Endothelial cell of umbilical vein (primary cell): ENCODE data around the gene CHST11. TPM values are rescaled to one million over a fixed set of nuclear protein-coding genes. Genes with fewer than 3 reads are reported as not detected.

Experiments used
- BruUV-seq: library from RNA; stranded (reverse); fragments of 400-500 nt; replicated peaks from 2 replicates; lab custom pipeline; 2021; lab: Mats Ljungman, UMichigan
- CTCF ChIA-PET: fragments of 300-600, 350-600 bp; sonication (Branson Sonifier 250); formaldehyde crosslinking; loops from one replicate; lab custom pipeline; 2021; ENCODE audit warnings: antibody characterized with exemption, inconsistent platforms; lab: Charles Lee
- POLR2A ChIA-PET: fragments of 300-600, 350-600 bp; sonication (Branson Sonifier 250); formaldehyde crosslinking; loops from one replicate; lab custom pipeline; 2021; ENCODE audit warnings: antibody characterized with exemption, inconsistent platforms; lab: Charles Lee
- DNase-seq: peaks from one replicate; pipeline ENCODE4 v3.0.0-alpha.2; 2011; ENCODE audit warnings: low read depth, low spot score
- FAIRE-seq: peaks from 2 replicates; lab custom pipeline; 2011; peaks lifted over from hg19 to GRCh38; lab: Jason Lieb, UNC
- H2AFZ ChIP-seq: 2 replicates; pipeline ENCODE4 v1.6.0; 2012; ENCODE audit warnings: low read depth, low read length, control low read depth, inconsistent platforms
- H3K27ac ChIP-seq: 2 replicates; pipeline ENCODE4 v1.5.1; 2011; ENCODE audit warnings: low read depth, mild to moderate bottlenecking, control low read depth, low read length, moderate library complexity; ENCODE audit not compliant: insufficient read depth
- H3K27me3 ChIP-seq, 2 experiments: 2 replicates each; pipeline versions ENCODE4 v1.6.0 to v1.6.1; 2011; ENCODE audit warnings: low read length in 2 of 2, mixed read lengths in 1 of 2; ENCODE audit not compliant: control insufficient read depth in 2 of 2, insufficient read depth in 2 of 2
- H3K36me3 ChIP-seq, 2 experiments: 2 replicates in 1 of 2; 3 replicates in 1 of 2; pipeline ENCODE4 v1.5.1; 2011; ENCODE audit warnings: low read length in 2 of 2, mild to moderate bottlenecking in 1 of 2, moderate library complexity in 1 of 2; ENCODE audit not compliant: control insufficient read depth in 2 of 2, insufficient read depth in 2 of 2; ENCODE audit errors: extremely low read depth in 1 of 2
- H3K4me1 ChIP-seq: 3 replicates; pipeline ENCODE4 v1.5.1; 2011; ENCODE audit warnings: mild to moderate bottlenecking, low read length; ENCODE audit not compliant: control insufficient read depth, insufficient read depth; ENCODE audit errors: extremely low read depth
- H3K4me2 ChIP-seq: 2 replicates; pipeline ENCODE4 v1.6.1; 2011; ENCODE audit warnings: low read length, control low read depth, mixed read lengths; ENCODE audit not compliant: insufficient read depth
- H3K4me3 ChIP-seq, 3 experiments: fragments of 200-600 bp in 1 of 3; sonication (generic), shearing (Covaris generic) in 1 of 3; replicated peaks in 1 of 3; 2 replicates each; pipeline ENCODE4 v1.5.1; 2011 to 2016; ENCODE audit warnings: control low read depth in 3 of 3, low read length in 3 of 3, mild to moderate bottlenecking in 2 of 3, inconsistent platforms in 1 of 3, low read depth in 1 of 3, moderate library complexity in 1 of 3; ENCODE audit not compliant: insufficient read depth in 1 of 3
- H3K79me2 ChIP-seq: 2 replicates; pipeline ENCODE4 v1.6.0; 2012; ENCODE audit warnings: low read length, inconsistent platforms; ENCODE audit not compliant: control insufficient read depth, insufficient read depth
- H3K9ac ChIP-seq: replicated peaks from 2 replicates; pipeline ENCODE3; 2011; ENCODE audit warnings: low read length, control low read depth; ENCODE audit not compliant: insufficient read depth; ENCODE audit errors: extremely low read depth
- H3K9me1 ChIP-seq: replicated peaks from 3 replicates; pipeline ENCODE4 v1.6.0; 2011; ENCODE audit warnings: mild to moderate bottlenecking, low read length; ENCODE audit not compliant: control insufficient read depth, insufficient read depth; ENCODE audit errors: extremely low read depth
- H3K9me3 ChIP-seq: replicated peaks from 2 replicates; pipeline ENCODE4 v1.5.1; 2012; ENCODE audit warnings: low read length, inconsistent platforms; ENCODE audit not compliant: control insufficient read depth, insufficient read depth
- H4K20me1 ChIP-seq: replicated peaks from 2 replicates; pipeline ENCODE3; 2011; ENCODE audit warnings: mild to moderate bottlenecking, low read length; ENCODE audit not compliant: control insufficient read depth, insufficient read depth; ENCODE audit errors: extremely low read depth
- EZH2 ChIP-seq: IDR thresholded peaks from 2 replicates; pipeline ENCODE4 v1.6.1; 2012; ENCODE audit warnings: borderline replicate concordance, low read depth, mild to moderate bottlenecking, moderate library complexity, low read length, inconsistent platforms; ENCODE audit not compliant: severe bottlenecking
- FOS ChIP-seq: IDR thresholded peaks from 2 replicates; pipeline ENCODE4 v1.6.1; 2011; ENCODE audit warnings: mild to moderate bottlenecking, low read length, moderate library complexity, borderline replicate concordance; ENCODE audit not compliant: insufficient read depth
- GATA2 ChIP-seq: IDR thresholded peaks from 2 replicates; pipeline ENCODE4 v1.7.0; 2011; ENCODE audit warnings: low read depth, mild to moderate bottlenecking, moderate library complexity, mixed read lengths, low read length; ENCODE audit not compliant: insufficient read length, insufficient read depth
- JUN ChIP-seq: IDR thresholded peaks from 2 replicates; pipeline ENCODE4 v1.6.1; 2011; ENCODE audit warnings: borderline replicate concordance, low read depth; ENCODE audit not compliant: insufficient read length, insufficient read depth
- MYC ChIP-seq: IDR thresholded peaks from one replicate; pipeline ENCODE4 v1.6.1; 2011; ENCODE audit warnings: mild to moderate bottlenecking, low read depth, low read length
- POLR2A ChIP-seq: IDR thresholded peaks from 2 replicates; pipeline ENCODE4 v1.6.1; 2012; ENCODE audit warnings: low read depth, mild to moderate bottlenecking, control low read depth, low read length
- POLR2AphosphoS5 ChIP-seq: IDR thresholded peaks from 2 replicates; pipeline ENCODE4 v1.6.1; 2012; ENCODE audit warnings: low read depth, mild to moderate bottlenecking, control low read depth, low read length, moderate library complexity; ENCODE audit not compliant: insufficient read depth
- dilution Hi-C: fragments of 300-500 bp; cut with MboI; formaldehyde crosslinking; loops from one replicate; pipeline ENCODE4 v1.15.0; 2019; ENCODE audit warnings: low sequenced_read_pairs; ENCODE audit not compliant: extremely low pct_ligation_motif_present
- intact Hi-C: fragments of 100-400 bp; cut with micrococcal nuclease; formaldehyde crosslinking; loops from one replicate; pipeline ENCODE4 v1.10.0; 2022
- polyA plus RNA-seq, 4 experiments: library from polyadenylated mRNA; depleted of rRNA in 3 of 4; stranded (reverse) in 3 of 4; unstranded in 1 of 4; fragments of >200 nt; gene quantifications; 2 replicates each; pipeline versions ENCODE4 v1.2.1 to v1.2.3, GENCODE V29; 2011 to 2012; ENCODE audit warnings: missing spikeins in 1 of 4
- total RNA-seq: library from RNA; stranded (reverse); gene quantifications from 2 replicates; pipeline ENCODE4 v1.2.3, GENCODE V29; 2021
- TF ChIP-seq, protein P1 (sequence below): IDR thresholded peaks from 2 replicates; pipeline ENCODE4 v1.6.1; 2011; ENCODE audit not compliant: insufficient read depth, insufficient read length
- TF ChIP-seq, protein P2 (sequence below), 2 donors: IDR thresholded peaks; 1 replicate in 1 of 2; 2 replicates in 1 of 2; pipeline ENCODE4 v1.5.1; 2011; ENCODE audit warnings: low read length in 2 of 2, mild to moderate bottlenecking in 2 of 2, moderate library complexity in 2 of 2, control low read depth in 1 of 2, inconsistent platforms in 1 of 2, low read depth in 1 of 2; ENCODE audit not compliant: insufficient read depth in 1 of 2; ENCODE audit errors: extremely low read depth in 1 of 2

CHST11 gene
- total and polyA plus RNA-seq, 2 donors (not counting 3 experiments of a cell fraction or from before 2014, with no cell fraction given): 19.7 to 20.9 TPM

DNA sequence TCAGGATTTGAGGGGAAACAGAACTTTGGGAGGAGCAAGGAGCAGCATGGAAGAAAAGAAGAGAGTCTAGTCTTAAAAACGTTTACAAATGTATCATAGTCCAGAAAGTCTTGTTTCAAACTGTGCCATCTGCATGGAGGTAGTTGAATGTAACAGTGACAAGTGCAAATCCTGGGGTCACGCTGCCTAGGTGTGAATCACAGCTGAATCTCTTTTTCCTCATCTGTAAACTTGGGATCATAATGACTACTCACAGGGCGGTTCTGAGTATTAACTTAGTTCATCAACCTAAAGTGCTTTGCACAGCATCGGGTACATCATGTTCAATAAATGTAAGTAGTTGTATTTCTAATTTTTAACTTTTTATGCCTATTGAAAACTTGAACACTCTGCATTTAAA, 208.5 kb downstream of the CHST11 start:
- no TSS peak for BruUV-seq
- DNase-seq (no peak), FAIRE-seq (no peak)
- Histone ChIP-seq H3K4me3 (no peak overlapping the region), H3K4me2 (no peak overlapping the region), H4K20me1 (no peaks in the 10 kb centered on the region), H3K9me1 (no peaks in the 10 kb centered on the region), H3K27ac (no peak overlapping the region), H3K79me2 (no peaks in the 10 kb centered on the region), H3K9ac (no peak overlapping the region), H3K36me3 (no peaks in the 10 kb centered on the region), H3K27me3 (no peaks in the 10 kb centered on the region), H3K4me1 (no peaks in the 10 kb centered on the region), H3K9me3 (no peaks in the 10 kb centered on the region), H2AFZ (no peak overlapping the region)
- ChIA-PET CTCF (no interaction called here), POLR2A (no interaction called here)
- TF ChIP-seq, protein P1, sequence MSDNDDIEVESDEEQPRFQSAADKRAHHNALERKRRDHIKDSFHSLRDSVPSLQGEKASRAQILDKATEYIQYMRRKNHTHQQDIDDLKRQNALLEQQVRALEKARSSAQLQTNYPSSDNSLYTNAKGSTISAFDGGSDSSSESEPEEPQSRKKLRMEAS: no peak
- TF ChIP-seq EZH2: no peak
- TF ChIP-seq POLR2AphosphoS5: no peak
- no peak for TF ChIP-seq GATA2
- TF ChIP-seq MYC: no peak
- TF ChIP-seq JUN: no peak
- TF ChIP-seq FOS: no peak
- no peak for TF ChIP-seq POLR2A
- TF ChIP-seq, protein P2, sequence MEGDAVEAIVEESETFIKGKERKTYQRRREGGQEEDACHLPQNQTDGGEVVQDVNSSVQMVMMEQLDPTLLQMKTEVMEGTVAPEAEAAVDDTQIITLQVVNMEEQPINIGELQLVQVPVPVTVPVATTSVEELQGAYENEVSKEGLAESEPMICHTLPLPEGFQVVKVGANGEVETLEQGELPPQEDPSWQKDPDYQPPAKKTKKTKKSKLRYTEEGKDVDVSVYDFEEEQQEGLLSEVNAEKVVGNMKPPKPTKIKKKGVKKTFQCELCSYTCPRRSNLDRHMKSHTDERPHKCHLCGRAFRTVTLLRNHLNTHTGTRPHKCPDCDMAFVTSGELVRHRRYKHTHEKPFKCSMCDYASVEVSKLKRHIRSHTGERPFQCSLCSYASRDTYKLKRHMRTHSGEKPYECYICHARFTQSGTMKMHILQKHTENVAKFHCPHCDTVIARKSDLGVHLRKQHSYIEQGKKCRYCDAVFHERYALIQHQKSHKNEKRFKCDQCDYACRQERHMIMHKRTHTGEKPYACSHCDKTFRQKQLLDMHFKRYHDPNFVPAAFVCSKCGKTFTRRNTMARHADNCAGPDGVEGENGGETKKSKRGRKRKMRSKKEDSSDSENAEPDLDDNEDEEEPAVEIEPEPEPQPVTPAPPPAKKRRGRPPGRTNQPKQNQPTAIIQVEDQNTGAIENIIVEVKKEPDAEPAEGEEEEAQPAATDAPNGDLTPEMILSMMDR (IDR thresholded peaks at IDR 0.05; ENCODE audit: extremely low read depth in 1 of 2, insufficient read depth in 1 of 2, low read depth in 1 of 2, low read length in 2 of 2): no peak
- intact Hi-C loops (no loop called here), dilution Hi-C loops (no loop called here)
